ENCODE data around the gene DENND1A. TPM values are rescaled to one million over a fixed set of nuclear protein-coding genes. Genes with fewer than 3 reads are reported as not detected.

The DENND1A gene
- total and polyA plus RNA-seq, 4 donors: 7.9 to 22.0 (median 13.9) TPM

DNA sequence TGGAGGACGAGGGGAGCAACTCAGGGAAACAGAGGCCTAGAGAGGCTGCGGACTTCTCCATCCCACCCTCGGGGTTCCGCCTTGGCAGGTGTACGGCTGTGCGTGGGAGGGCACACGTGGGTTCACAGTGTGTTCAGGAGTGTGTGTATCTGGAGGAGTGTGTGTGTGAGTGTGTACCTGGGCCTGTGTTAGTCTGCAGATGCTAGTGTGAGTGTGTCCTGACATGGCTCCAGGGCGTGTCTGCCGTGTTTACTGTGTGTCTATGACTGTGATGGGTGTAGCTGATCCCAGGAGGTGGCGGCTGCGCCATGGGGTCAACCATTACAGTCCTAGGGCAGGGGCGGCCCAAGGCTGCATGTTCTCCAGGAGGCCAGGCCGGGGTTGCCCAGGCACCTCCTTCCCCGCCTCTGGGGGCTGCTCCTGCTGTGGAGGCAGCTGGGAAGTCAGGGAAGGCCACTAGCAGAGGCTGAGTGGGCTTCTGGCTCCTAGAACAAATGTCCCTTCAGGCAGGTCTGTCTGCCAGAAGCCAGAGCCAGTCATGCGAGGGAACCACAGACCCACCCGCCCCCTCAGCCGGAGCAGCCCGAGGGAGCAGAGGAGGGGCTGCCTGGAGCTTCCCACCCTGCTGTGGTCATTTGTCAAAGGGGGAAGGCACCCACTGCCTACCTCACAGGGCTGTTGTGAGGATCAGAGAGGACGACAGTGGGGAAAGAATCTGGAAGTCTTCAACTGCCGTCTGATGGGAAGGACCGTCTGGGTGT is 552.5 kb downstream of the DENND1A start (continued):
- TF ChIP-seq, protein P1, sequence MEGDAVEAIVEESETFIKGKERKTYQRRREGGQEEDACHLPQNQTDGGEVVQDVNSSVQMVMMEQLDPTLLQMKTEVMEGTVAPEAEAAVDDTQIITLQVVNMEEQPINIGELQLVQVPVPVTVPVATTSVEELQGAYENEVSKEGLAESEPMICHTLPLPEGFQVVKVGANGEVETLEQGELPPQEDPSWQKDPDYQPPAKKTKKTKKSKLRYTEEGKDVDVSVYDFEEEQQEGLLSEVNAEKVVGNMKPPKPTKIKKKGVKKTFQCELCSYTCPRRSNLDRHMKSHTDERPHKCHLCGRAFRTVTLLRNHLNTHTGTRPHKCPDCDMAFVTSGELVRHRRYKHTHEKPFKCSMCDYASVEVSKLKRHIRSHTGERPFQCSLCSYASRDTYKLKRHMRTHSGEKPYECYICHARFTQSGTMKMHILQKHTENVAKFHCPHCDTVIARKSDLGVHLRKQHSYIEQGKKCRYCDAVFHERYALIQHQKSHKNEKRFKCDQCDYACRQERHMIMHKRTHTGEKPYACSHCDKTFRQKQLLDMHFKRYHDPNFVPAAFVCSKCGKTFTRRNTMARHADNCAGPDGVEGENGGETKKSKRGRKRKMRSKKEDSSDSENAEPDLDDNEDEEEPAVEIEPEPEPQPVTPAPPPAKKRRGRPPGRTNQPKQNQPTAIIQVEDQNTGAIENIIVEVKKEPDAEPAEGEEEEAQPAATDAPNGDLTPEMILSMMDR (IDR thresholded peaks at IDR 0.05; ENCODE audit: low read depth, low read length, missing input control): no peak
- TF ChIP-seq FOXA1 (IDR thresholded peaks at IDR 0.05) (no peak), GABPA (IDR thresholded peaks at IDR 0.05 in 1 of 2, conservative IDR thresholded peaks at IDR 0.05 in 1 of 2) (no peak)

DNA sequence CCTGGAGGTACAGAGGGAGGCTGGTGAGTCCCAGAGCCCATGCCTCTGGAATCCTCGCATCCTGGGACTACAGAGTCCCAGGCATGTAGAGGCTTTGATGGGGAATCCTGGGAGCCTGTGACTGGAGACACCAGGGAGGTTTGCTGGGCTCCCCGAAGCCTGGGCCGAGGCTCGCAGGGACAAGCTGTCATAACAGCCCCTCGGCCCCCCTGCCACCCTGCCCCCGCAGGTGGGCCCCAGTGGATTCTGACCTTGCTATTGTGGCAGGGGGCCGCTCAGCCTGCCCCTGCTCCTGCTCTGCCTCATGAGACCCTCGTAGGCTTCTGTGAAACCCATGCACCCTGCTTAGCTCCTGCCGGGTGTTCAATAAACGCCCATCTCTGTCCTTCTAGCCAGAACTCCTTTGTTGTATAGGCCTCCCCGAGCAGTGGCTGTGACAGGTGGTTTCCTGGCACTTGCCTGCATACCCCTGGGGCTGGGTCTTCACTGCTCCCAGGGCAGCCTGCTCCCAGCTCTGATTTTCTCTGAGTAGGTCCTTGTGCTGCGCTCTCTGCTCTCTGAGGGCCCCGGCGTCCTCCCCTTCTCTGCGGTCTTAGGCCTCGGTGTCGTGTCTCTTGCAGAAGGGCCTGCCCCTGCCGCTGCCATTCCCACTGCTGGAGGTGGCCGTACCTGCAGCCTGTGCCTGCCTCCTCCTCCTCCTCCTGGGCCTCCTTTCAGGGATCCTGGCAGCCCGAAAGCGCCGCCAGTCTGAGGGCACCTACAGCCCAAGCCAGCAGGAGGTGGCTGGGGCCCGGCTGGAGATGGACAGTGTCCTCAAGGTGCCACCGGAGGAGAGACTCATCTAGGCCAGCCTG is 553.5 kb downstream of the DENND1A start:
- peaks cover 0 to 4% (median 0%) of the 10 kb centered on the region in 4 donors for H3K36me3 ChIP-seq (ENCODE audit: control insufficient read depth in 4 of 4, insufficient read depth in 3 of 4, low read depth in 1 of 4, low read length in 3 of 4)
- H3K27ac ChIP-seq (ENCODE audit: low read depth in 1 of 2, low read length in 2 of 2): no peak overlapping the region
- no peak overlapping the region for H3K4me3 ChIP-seq (ENCODE audit: low read depth in 1 of 3, low read length in 3 of 3)
- H3K9ac ChIP-seq (ENCODE audit: low read depth in 1 of 2, low read length in 2 of 2): no peak overlapping the region
- no peaks in the 10 kb centered on the region for H3K9me3 ChIP-seq (ENCODE audit: control insufficient read depth in 4 of 4, low read length in 3 of 4)
- peaks cover 2 to 14% (median 5%) of the 10 kb centered on the region in 4 donors for H3K4me1 ChIP-seq (ENCODE audit: control insufficient read depth in 4 of 4, insufficient read depth in 4 of 4, low read length in 3 of 4)
- TF ChIP-seq, protein P2, sequence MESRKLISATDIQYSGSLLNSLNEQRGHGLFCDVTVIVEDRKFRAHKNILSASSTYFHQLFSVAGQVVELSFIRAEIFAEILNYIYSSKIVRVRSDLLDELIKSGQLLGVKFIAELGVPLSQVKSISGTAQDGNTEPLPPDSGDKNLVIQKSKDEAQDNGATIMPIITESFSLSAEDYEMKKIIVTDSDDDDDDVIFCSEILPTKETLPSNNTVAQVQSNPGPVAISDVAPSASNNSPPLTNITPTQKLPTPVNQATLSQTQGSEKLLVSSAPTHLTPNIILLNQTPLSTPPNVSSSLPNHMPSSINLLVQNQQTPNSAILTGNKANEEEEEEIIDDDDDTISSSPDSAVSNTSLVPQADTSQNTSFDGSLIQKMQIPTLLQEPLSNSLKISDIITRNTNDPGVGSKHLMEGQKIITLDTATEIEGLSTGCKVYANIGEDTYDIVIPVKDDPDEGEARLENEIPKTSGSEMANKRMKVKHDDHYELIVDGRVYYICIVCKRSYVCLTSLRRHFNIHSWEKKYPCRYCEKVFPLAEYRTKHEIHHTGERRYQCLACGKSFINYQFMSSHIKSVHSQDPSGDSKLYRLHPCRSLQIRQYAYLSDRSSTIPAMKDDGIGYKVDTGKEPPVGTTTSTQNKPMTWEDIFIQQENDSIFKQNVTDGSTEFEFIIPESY (IDR thresholded peaks at IDR 0.05): no peak
- TF ChIP-seq, protein P1 (IDR thresholded peaks at IDR 0.05; ENCODE audit: low read depth, low read length, missing input control): no peak
- TF ChIP-seq FOXA1 (IDR thresholded peaks at IDR 0.05): no peak
- no peak for TF ChIP-seq NR2F2 (IDR thresholded peaks at IDR 0.05)
- TF ChIP-seq, protein P3, sequence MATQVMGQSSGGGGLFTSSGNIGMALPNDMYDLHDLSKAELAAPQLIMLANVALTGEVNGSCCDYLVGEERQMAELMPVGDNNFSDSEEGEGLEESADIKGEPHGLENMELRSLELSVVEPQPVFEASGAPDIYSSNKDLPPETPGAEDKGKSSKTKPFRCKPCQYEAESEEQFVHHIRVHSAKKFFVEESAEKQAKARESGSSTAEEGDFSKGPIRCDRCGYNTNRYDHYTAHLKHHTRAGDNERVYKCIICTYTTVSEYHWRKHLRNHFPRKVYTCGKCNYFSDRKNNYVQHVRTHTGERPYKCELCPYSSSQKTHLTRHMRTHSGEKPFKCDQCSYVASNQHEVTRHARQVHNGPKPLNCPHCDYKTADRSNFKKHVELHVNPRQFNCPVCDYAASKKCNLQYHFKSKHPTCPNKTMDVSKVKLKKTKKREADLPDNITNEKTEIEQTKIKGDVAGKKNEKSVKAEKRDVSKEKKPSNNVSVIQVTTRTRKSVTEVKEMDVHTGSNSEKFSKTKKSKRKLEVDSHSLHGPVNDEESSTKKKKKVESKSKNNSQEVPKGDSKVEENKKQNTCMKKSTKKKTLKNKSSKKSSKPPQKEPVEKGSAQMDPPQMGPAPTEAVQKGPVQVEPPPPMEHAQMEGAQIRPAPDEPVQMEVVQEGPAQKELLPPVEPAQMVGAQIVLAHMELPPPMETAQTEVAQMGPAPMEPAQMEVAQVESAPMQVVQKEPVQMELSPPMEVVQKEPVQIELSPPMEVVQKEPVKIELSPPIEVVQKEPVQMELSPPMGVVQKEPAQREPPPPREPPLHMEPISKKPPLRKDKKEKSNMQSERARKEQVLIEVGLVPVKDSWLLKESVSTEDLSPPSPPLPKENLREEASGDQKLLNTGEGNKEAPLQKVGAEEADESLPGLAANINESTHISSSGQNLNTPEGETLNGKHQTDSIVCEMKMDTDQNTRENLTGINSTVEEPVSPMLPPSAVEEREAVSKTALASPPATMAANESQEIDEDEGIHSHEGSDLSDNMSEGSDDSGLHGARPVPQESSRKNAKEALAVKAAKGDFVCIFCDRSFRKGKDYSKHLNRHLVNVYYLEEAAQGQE (IDR thresholded peaks at IDR 0.05): no peak
- TF ChIP-seq GABPA (IDR thresholded peaks at IDR 0.05 in 1 of 2, conservative IDR thresholded peaks at IDR 0.05 in 1 of 2): no peak
- TF ChIP-seq FOXA2 (IDR thresholded peaks at IDR 0.05): no peak
- no peak for TF ChIP-seq EGR1 (IDR thresholded peaks at IDR 0.05; ENCODE audit: low read depth in 2 of 2)
- TF ChIP-seq YY1 (IDR thresholded peaks at IDR 0.05): no peak
- TF ChIP-seq, protein P4, sequence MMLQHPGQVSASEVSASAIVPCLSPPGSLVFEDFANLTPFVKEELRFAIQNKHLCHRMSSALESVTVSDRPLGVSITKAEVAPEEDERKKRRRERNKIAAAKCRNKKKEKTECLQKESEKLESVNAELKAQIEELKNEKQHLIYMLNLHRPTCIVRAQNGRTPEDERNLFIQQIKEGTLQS (IDR thresholded peaks at IDR 0.05): no peak
- no peak for TF ChIP-seq RAD21 (IDR thresholded peaks at IDR 0.05)
- no peak for TF ChIP-seq JUND (IDR thresholded peaks at IDR 0.05)
- H3K27me3 ChIP-seq (ENCODE audit: control insufficient read depth in 4 of 4, insufficient read depth in 4 of 4, low read length in 3 of 4): peaks cover 0 to 4% (median 1%) of the 10 kb centered on the region in 4 donors
- WGBS: 73% methylated on average over 24 of the region's 24 CpGs
- DNase-seq (ENCODE audit: low spot score): no peak
